ENCODE measurements around the gene VAV2.
"Not testable (repeated sequence)": the region's sequence is repeated elsewhere in the genome, so short reads cannot be mapped to it uniquely, and the experiment has no call there.

VAV2 gene

GRCh38 chr9:133934482-133935232, 57.5 kb downstream of the VAV2 start:
- DNase-seq (ENCODE audit: low read depth): no peak

DNA sequence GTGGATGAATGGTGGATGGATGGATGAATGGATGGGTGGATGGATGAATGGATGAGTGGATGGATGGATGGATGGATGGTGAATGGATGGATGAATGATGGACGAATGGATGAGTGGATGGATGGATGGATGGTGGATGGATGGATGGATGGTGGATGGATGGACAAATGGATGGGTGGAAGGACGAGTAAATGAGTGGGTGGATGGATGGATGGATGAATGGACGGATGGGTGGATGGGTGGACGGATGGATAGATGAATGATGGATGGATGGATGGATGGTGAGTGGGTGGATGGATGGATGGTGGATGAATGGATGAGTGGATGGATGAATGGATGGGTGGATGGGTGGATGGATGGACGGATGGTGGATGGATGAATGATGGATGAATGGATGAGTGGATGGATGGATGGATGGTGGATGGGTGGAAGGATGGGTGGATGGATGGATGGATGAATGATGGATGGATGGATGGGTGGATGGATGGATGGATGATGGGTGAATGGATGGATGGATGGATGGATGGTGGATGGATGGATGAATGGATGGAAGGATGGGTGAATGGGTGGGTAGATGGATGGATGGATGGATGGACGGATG, 58.6 kb downstream of the VAV2 start:
- DNase-seq (ENCODE audit: low read depth): no peak

- DNase-seq (ENCODE audit: low read depth): no peak
Observed at GRCh38 chr9:133932633-133933032, 59.5 kb downstream of the VAV2 start.

GRCh38 chr9:133932181-133932580, 59.9 kb downstream of the VAV2 start:
- DNase-seq (ENCODE audit: low read depth): no peak

GRCh38 chr9:133930682-133931485, 61.2 kb downstream of the VAV2 start:
- DNase-seq (ENCODE audit: low read depth): no peak

DNA sequence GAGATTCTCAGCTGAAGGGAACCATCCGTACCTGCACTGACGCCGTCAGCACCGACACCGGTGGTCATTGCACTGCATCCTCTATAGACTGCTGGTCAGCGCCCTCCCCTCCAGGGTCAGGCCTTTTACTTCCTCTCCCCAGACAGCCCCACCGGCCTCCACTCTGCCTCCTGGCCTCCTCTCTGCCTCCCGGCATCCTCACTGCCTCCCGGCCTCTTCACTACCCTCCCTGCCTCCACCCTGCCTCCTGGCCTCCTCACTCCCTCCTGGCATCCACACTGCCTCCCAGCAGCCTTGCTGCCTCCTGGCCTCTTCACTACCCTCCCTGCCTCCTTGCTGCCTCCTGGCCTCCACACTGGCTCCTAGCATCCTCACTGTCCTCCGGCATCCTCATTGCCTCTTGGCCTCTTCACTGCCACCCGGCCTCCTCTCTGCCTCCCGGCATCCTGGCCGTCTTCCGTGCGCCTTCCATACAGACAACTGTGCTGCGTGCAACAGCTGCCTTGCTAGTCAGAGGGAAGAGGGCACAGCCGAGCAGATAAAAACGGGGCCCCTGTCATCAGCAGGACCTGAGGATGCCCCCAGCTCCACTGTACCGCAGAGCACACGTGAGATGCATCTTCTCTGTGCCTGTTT, 62.0 kb downstream of the VAV2 start:
- no peak for DNase-seq (ENCODE audit: low read depth)

DNA sequence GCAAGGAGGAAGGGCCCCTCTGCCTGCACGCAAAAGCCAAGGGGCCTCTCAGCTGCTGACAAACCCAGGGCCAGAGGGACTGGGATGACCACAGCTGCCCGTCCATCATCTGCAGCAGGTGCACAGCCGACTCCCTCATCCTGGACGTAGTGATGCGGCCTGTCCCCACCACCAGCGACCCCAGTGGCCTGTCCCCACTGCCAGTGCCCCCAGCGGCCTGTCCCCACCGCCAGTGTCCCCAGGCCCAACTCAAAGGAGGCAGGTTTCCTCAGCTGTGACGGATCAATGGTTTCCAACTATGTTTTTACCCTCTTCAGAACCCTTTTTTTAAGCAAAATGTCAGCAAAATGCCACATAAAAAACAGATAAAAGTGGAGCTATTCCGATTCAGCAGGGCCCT, 62.5 kb downstream of the VAV2 start:
- no peak for DNase-seq (ENCODE audit: low read depth)

GRCh38 chr9:133928248-133928764, 63.8 kb downstream of the VAV2 start:
- no peak for DNase-seq (ENCODE audit: low read depth)

- no peak for DNase-seq (ENCODE audit: low read depth)
Observed at GRCh38 chr9:133927041-133927440, 65.1 kb downstream of the VAV2 start.

DNA sequence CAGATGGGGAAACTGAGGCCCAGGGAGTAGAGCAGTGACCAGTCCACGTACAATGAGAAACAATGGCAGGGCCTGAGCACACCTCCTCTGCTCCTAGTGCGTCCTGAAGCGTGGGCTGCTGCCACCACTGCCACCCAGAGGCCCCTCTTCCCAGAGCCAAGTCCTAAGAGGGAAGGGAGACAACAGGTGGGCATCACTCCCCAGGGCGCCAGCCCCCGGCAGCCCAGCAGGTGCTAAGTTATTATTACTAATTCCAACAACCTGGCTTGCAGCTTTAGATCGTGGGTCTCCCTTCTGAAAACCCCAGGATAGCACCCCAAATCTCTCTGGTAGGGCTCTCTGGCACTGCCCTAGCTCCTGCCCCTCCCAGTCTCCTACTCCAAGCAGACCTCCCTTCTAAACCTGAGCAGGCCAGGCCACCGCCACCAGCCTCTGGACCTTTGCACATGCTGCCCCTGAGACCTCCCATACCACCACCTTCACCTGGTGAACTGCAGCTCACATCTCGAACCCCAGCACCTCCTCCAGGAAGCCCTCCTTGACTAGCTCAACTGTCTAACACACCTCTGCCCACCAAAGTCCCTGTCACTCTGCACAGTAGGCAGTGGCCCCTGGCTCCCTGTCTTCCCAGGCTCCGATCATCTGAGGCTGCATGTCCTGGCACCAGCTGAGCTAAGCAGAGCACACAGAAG, 65.8 kb downstream of the VAV2 start:
- no peak for DNase-seq (ENCODE audit: low read depth)

DNA sequence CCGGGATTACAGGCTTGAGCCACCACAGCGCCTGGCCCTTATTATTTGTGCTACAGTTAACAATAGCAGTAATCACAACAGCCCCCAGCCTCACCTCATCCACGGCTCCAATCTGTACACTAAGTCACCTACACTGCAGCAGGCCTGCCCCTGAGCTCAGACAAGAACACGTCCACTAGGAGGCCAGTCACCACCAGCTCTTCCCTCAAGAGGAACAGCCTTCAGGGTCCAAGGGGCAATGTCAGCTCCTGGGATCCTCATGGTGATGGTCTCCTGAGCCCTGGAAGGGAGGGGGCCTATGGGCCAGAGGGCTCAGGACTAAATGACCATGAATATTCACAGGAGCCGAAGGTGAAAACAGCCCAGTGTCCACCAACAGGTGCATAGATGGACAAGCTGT, 67.7 kb downstream of the VAV2 start:
- DNase-seq (ENCODE audit: low read depth): no peak

DNA sequence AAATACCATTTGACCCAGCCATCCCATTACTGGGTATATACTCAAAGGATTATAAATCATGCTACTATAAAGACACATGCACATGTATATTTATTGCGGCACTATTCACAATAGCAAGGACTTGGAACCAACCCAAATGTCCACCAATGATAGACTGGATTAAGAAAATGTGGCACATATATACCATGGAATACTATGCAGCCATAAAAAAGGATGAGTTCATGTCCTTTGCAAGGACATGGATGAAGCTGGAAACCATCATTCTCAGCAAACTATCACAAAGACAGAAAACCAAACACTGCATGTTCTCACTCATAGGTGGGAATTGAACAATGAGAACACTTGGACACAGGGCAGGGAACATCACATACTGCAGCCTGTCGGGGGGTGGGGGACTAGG, 68.5 kb downstream of the VAV2 start:
- DNase-seq (ENCODE audit: low read depth): not testable (repeated sequence)

- no peak for DNase-seq (ENCODE audit: low read depth)
Observed at GRCh38 chr9:133921866-133922265, 70.3 kb downstream of the VAV2 start.

DNA sequence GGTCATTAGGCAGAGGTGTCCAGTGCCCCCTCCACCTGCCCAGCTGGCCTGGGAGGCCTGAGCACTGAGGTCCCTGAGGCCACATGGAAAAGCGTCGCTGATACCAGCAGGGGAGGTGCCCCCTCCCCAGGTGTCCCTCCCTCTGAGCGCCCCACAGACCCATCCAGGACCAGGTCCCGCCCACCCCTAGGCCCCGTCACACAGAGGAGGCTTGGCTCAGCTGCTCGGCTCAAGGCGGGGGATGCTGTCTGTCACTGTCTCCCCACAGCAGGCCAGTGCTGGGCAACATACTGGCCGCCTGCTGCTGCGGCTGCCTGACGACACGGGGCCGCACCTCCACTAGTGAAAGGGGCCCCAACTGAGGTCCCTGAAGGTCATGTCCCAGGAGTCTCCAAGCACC, 71.7 kb downstream of the VAV2 start:
- no peak for DNase-seq (ENCODE audit: low read depth)

DNA sequence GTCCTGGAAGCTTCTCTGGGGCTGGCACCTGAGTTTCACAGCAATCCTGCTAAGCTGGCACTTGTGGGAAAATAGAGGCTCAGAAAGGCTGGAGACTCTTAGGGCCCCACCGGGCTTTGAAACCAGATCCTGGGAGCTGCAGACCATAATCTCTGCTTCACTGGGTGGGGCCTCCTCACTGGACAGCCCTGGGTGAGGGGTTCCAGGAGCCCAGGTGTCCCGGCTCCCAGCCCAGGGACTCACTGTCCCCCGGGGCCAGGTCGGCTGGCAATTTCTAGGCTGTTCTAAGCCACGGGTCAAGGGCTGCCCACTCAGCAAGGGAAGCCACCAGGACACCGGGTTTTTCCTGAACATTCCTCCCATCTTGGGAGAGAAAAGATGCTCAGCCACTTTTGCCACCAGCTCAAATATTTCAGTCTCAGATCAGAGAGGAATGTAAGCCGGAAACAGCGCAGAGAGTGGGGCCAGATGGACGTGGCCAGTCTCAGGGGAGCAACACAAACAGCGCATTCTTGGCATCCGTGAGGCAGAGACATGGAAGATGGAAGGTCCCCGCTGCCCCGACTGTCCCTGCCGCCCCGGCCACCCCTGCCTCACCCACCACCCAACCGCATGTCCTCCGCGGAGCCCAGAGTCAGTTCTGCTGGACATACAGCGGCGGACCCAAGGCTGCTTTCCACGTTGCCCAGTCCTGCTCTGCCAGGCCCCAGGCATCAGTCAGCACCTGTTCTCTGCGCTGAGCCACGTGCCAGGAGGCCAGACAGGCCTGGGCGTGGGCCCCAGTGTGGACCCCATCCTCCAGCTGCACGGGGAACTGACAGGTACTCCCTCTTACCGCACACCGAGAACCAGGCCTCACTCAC, 72.6 kb downstream of the VAV2 start:
- no peak for DNase-seq (ENCODE audit: low read depth)

GRCh38 chr9:133918111-133918813, 73.9 kb downstream of the VAV2 start:
- no peak for DNase-seq (ENCODE audit: low read depth)

DNA sequence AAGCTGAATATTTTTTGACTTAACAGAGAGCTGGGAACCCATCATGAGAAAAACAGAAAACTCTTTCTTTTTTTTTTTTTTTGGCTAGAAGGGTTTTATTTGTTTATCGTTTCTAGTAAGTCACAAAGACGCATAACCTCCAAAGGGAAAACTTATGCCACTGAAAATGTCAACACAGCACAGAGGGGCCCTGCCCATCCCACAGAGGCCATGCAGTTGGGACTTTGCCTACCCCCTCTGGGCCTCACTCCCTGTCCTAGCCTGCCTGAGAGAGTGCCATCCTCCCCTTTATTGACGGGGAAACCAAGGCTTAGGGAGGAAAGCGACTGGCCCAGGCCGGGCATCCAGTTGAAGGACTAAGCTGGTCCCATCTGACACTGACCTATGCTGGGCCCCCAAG, 74.7 kb downstream of the VAV2 start:
- no peak for DNase-seq (ENCODE audit: low read depth)

DNA sequence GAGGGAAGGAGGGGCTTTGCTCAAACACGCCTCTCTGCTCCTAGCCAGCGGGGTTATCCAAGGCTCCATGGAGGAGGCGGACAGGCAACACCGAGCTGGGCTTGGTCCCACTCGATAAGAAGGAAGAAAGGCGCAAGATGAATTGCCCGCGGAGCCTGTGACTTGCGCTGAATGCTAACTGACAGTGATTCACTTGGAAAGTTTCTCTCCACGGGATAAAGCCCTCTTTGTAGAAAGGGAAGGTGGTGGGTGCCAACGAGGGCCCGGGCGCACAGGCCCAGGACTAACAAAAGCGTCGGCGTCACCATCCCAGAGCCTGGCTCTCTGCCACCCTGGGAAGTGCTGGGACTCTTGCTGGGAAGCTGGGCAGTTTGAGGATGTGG, 76.0 kb downstream of the VAV2 start:
- no peak for DNase-seq (ENCODE audit: low read depth)

- DNase-seq (ENCODE audit: low read depth): no peak
Observed at GRCh38 chr9:133915534-133916158, 76.5 kb downstream of the VAV2 start.

All from activated T-cell treated with anti-CD3 and anti-CD28 coated beads for 1 hour (primary cell).